Skeletal muscle tissue (tissue), 4 donors: ENCODE results near the gene ABTB2. TPM values are rescaled to one million over a fixed set of nuclear protein-coding genes. Genes with fewer than 3 reads are reported as not detected.
"Not testable (repeated sequence)": the region's sequence is repeated elsewhere in the genome, so short reads cannot be mapped to it uniquely, and the experiment has no call there.

Source experiments
- H3K27ac ChIP-seq: one replicate; pipeline ENCODE4 v1.7.0; 2013; ENCODE audit warnings: mild to moderate bottlenecking, low read depth, low read length, inconsistent platforms
- H3K27me3 ChIP-seq, 3 donors: one replicate each; pipeline ENCODE4 v1.7.0; 2013; ENCODE audit warnings: low read length in 3 of 3; ENCODE audit not compliant: control insufficient read depth in 3 of 3, insufficient read depth in 3 of 3
- H3K36me3 ChIP-seq, 3 donors: one replicate each; pipeline ENCODE4 v1.7.0; 2013; ENCODE audit warnings: low read length in 3 of 3; ENCODE audit not compliant: control insufficient read depth in 3 of 3, insufficient read depth in 3 of 3
- H3K4me1 ChIP-seq, 3 donors: one replicate each; pipeline ENCODE4 v1.7.0; 2013; ENCODE audit warnings: low read length in 3 of 3, mild to moderate bottlenecking in 3 of 3; ENCODE audit not compliant: control insufficient read depth in 3 of 3, insufficient read depth in 3 of 3
- H3K4me3 ChIP-seq, 3 donors: one replicate each; pipeline ENCODE4 v1.7.0; 2013; ENCODE audit warnings: low read length in 3 of 3
- H3K9ac ChIP-seq, 3 donors: one replicate each; pipeline ENCODE4 v1.7.0; 2013; ENCODE audit warnings: low read length in 3 of 3, mild to moderate bottlenecking in 3 of 3, moderate library complexity in 2 of 3, low read depth in 1 of 3
- H3K9me3 ChIP-seq, 3 donors: one replicate each; pipeline ENCODE4 v1.7.0; 2013; ENCODE audit warnings: low read length in 3 of 3; ENCODE audit not compliant: control insufficient read depth in 3 of 3
- total RNA-seq: library from RNA; depleted of rRNA; stranded (reverse); fragments of >200 nt; gene quantifications from one replicate; pipeline ENCODE4 v1.2.3, GENCODE V29; 2014
- donor health status: Osteomylitis.

ABTB2 gene
- total RNA-seq, 1 donor from 2014 or later: 6.3 TPM

GRCh38 chr11:34219279-34219678, 138.5 kb downstream of the ABTB2 start:
- H3K27me3 ChIP-seq: no peaks in the 10 kb centered on the region
- H3K9me3 ChIP-seq: no peaks in the 10 kb centered on the region
- no peak overlapping the region for H3K27ac ChIP-seq
- H3K4me3 ChIP-seq: no peak overlapping the region
- H3K4me1 ChIP-seq: peaks cover 18 to 31% (median 21%) of the 10 kb centered on the region in 3 donors
- H3K36me3 ChIP-seq: no peaks in the 10 kb centered on the region
- no peak overlapping the region for H3K9ac ChIP-seq

DNA sequence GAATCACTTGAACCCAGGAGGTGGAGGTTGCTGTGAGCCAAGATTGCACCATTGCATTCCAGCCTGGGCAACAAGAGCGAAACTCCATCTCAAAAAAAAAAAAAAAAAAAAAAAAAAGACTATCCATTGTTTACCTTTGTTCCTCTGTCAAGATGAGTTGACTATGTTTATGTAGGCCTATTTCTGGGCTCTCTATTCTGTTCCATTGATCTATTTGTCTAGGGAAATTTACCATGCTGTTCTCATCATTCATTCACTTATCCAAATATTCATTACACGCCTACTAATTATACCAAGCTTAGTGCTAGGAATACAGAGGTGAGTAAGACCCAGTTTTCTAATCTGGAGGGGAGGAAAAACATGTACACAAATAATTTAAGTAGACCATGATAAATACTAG, 139.1 kb downstream of the ABTB2 start:
- H3K27ac ChIP-seq, H3K9me3 ChIP-seq: not testable (repeated sequence)

GRCh38 chr11:34218067-34218466, 139.7 kb downstream of the ABTB2 start:
- Histone ChIP-seq H3K27me3 (no peaks in the 10 kb centered on the region), H3K4me1 (peaks cover 12 to 24% (median 14%) of the 10 kb centered on the region in 3 donors), H3K9me3 (no peaks in the 10 kb centered on the region), H3K27ac (no peak overlapping the region), H3K36me3 (no peaks in the 10 kb centered on the region), H3K9ac (no peak overlapping the region), H3K4me3 (no peak overlapping the region)

More for the DNA sequence above, 139.1 kb downstream of the ABTB2 start:
- not testable (repeated sequence) for H3K27me3 ChIP-seq, H3K36me3 ChIP-seq, H3K4me3 ChIP-seq, H3K9ac ChIP-seq
- peaks cover 18 to 31% (median 21%) of the 10 kb centered on the region in 3 donors for H3K4me1 ChIP-seq

DNA sequence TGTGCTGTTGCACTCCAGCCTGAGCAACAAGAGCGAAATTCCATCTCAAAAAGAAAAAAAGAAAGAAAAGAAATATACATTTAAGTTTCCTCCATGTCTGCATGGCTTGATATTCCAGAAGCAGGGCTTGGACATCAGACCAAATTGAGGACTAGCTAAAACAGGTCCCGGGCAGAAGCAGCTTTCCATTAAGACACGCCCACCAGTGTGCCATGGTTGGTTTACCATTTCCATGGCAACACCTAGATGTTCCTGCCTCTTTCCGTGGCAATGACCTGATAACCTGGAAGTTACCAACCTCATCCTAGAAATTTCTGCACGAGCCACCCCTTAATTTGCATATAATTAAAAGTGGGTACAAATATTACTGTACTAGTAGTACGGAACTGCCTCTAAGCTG, 141.1 kb downstream of the ABTB2 start:
- H3K27ac ChIP-seq: no peak overlapping the region
- H3K36me3 ChIP-seq: no peaks in the 10 kb centered on the region

DNA sequence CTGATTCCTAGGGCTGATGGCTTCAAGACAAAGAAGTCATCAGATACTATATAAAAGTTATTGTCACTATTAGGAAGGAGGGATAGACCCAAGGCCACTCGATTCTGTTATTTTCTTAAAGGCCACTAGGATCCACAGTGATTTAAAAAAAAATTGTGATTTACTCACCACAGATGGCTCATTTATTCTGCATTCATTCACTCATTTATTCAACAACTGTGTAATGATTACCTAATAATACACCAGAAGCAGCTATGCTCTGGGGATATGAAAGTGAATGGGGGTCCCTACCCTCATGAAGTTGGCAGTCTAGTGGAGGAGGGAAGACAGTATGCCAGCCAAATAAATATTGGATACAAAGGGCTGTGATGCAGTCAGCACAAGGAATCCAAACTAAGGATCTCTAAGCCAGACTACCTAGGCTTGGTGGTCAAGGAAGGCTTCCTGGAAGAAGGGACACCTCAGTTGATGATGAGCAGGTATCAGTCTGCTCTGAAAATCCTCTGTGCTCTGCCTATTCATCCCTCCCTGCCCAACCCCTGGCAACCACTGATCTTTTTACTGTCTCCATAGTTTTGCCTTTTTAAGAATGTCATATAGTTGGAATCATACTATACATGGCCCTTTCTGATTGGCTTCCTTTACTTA, 141.9 kb downstream of the ABTB2 start:
- Histone ChIP-seq H3K9ac (no peak overlapping the region), H3K9me3 (no peaks in the 10 kb centered on the region), H3K27ac (no peak overlapping the region), H3K4me3 (no peak overlapping the region), H3K36me3 (no peaks in the 10 kb centered on the region), H3K4me1 (peaks cover 6 to 17% (median 8%) of the 10 kb centered on the region in 3 donors), H3K27me3 (no peaks in the 10 kb centered on the region)

More for the DNA sequence above, 141.1 kb downstream of the ABTB2 start:
- Histone ChIP-seq H3K9me3 (no peaks in the 10 kb centered on the region), H3K27me3 (no peaks in the 10 kb centered on the region), H3K4me1 (peaks cover 6 to 17% (median 8%) of the 10 kb centered on the region in 3 donors), H3K4me3 (no peak overlapping the region), H3K9ac (no peak overlapping the region)

- Histone ChIP-seq H3K9ac (no peak overlapping the region), H3K9me3 (no peaks in the 10 kb centered on the region), H3K4me3 (no peak overlapping the region), H3K4me1 (peaks cover 6 to 14% (median 8%) of the 10 kb centered on the region in 3 donors), H3K36me3 (no peaks in the 10 kb centered on the region), H3K27me3 (no peaks in the 10 kb centered on the region), H3K27ac (no peak overlapping the region)
Measured at GRCh38 chr11:34214961-34215805, 142.6 kb downstream of the ABTB2 start.

- no peak overlapping the region for H3K27ac ChIP-seq
- H3K27me3 ChIP-seq: no peaks in the 10 kb centered on the region
- peaks cover 0 to 6% (median 4%) of the 10 kb centered on the region in 3 donors for H3K4me1 ChIP-seq
- no peak overlapping the region for H3K9ac ChIP-seq
- H3K9me3 ChIP-seq: no peaks in the 10 kb centered on the region
- H3K4me3 ChIP-seq: no peak overlapping the region
- no peaks in the 10 kb centered on the region for H3K36me3 ChIP-seq
Measured at GRCh38 chr11:34213366-34213765, 144.4 kb downstream of the ABTB2 start.

DNA sequence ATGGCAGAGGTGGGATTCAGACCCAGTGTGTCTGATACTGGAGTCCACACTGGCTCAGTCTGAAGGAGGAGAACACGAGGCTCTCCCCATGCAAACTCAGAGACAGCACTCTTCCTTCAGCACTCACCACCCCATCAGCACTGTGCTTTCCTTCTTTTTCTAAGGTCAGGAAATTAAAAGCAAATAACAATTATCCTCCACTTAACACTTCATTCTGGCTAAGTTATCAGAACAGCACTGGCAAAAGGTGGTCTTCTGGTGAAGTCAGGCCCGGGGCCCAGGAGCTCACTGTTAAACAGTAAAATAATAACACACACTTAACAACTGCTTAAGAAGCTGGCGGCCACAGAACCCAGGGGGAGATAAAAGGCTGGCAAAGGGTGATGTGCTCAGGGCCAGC, 145.2 kb downstream of the ABTB2 start:
- H3K9me3 ChIP-seq: no peaks in the 10 kb centered on the region
- H3K4me3 ChIP-seq: no peak overlapping the region
- no peak overlapping the region for H3K27ac ChIP-seq
- H3K27me3 ChIP-seq: no peaks in the 10 kb centered on the region
- H3K9ac ChIP-seq: no peak overlapping the region
- H3K4me1 ChIP-seq: peaks cover 0 to 6% (median 4%) of the 10 kb centered on the region in 3 donors
- H3K36me3 ChIP-seq: no peaks in the 10 kb centered on the region

- Histone ChIP-seq H3K4me3 (no peak overlapping the region), H3K9ac (no peak overlapping the region)
Measured at GRCh38 chr11:34209809-34210208, 148.0 kb downstream of the ABTB2 start.

More at GRCh38 chr11:34209809-34210208, 148.0 kb downstream of the ABTB2 start:
- no peaks in the 10 kb centered on the region for H3K27me3 ChIP-seq
- H3K4me1 ChIP-seq: peaks cover 0 to under 1% (median under 1%) of the 10 kb centered on the region in 3 donors
- H3K36me3 ChIP-seq: no peaks in the 10 kb centered on the region
- no peaks in the 10 kb centered on the region for H3K9me3 ChIP-seq
- no peak overlapping the region for H3K27ac ChIP-seq
